Chondrocyte (in vitro differentiated cells): Measurements from ENCODE around the gene DNMT3A. TPM values are rescaled to one million over a fixed set of nuclear protein-coding genes. Genes with fewer than 3 reads are reported as not detected.

Experiments used
- DNase-seq: peaks from one replicate; pipeline ENCODE4 v3.0.0; 2021; ENCODE audit warnings: mixed read lengths, low spot score
- H3K27ac Mint-ChIP-seq: one replicate; pipeline ENCODE4 v1.8.0; 2021; ENCODE audit warnings: mild to moderate bottlenecking, moderate library complexity, mixed read lengths; ENCODE audit not compliant: unreplicated experiment
- H3K27me3 Mint-ChIP-seq: 2 replicates; pipeline ENCODE4 v1.8.0; 2021; ENCODE audit warnings: low read depth, mixed read lengths
- H3K36me3 Mint-ChIP-seq: 2 replicates; pipeline ENCODE4 v1.8.0; 2021; ENCODE audit warnings: low read depth, mixed read lengths
- H3K4me1 Mint-ChIP-seq: 2 replicates; pipeline ENCODE4 v1.8.0; 2021; ENCODE audit warnings: low read depth, mild to moderate bottlenecking, mixed read lengths
- H3K4me3 Mint-ChIP-seq: one replicate; pipeline ENCODE4 v1.8.0; 2021; ENCODE audit warnings: mild to moderate bottlenecking, moderate library complexity, mixed read lengths; ENCODE audit not compliant: unreplicated experiment
- H3K9me3 Mint-ChIP-seq: 2 replicates; pipeline ENCODE4 v1.8.0; 2021; ENCODE audit warnings: low read depth, mixed read lengths
- CTCF ChIP-seq: fragments of 200-600 bp; sonication (generic); IDR thresholded peaks from 2 replicates; pipeline ENCODE4 v1.5.0; 2021; ENCODE audit warnings: antibody characterized with exemption, mild to moderate bottlenecking, moderate library complexity
- total RNA-seq: library from RNA; stranded (reverse); gene quantifications from 3 replicates; pipeline ENCODE4 v1.2.1, GENCODE V29; 2021

DNMT3A gene
- total RNA-seq, 1 donor from 2014 or later, result 43.9 TPM

DNA sequence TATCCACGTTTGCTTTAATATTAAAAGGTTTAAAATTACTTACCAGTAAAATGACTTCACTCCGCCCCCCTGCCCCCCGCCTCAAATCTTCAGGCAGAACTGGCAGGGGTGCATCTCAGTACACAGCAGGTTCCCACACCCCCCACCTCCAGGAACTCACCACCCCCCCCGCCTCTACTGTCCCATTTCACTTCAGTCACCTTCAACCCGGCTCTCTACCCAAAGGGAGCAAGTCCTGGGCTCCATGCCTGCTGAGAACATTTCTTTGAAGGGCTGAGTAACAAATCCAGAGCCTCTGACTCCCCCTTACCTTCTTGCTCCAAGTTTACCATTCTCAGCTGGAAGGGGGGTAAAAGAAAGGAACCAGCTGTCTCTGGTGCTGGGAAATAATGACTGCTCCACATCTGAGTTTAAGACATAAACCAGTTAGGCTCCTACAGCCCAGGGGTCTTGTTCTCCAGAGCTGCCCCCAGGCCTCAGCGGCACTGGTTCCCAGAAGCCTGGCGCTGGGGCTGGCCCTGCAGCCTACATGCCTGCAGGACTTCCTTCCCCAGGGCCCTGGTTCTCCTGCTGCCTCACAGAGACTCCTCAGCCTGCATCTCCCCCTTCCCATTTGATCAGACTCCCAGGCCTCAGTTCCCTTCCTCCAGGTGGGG, 42.8 kb downstream of the DNMT3A start:
- Mint-ChIP-seq H3K4me3 (no peak overlapping the region), H3K36me3 (peaks cover 12% of the 10 kb centered on the region), H3K27ac (no peak overlapping the region), H3K9me3 (no peaks in the 10 kb centered on the region), H3K27me3 (no peaks in the 10 kb centered on the region), H3K4me1 (peaks cover 23% of the 10 kb centered on the region)
- DNase-seq, result no peak
- TF ChIP-seq CTCF, result no peak

GRCh38 chr2:25297738-25298137, 44.0 kb downstream of the DNMT3A start:
- Mint-ChIP-seq H3K27ac (no peak overlapping the region), H3K4me1 (peaks cover 23% of the 10 kb centered on the region), H3K9me3 (no peaks in the 10 kb centered on the region), H3K36me3 (peaks cover 11% of the 10 kb centered on the region), H3K4me3 (no peak overlapping the region), H3K27me3 (no peaks in the 10 kb centered on the region)
- TF ChIP-seq CTCF, result no peak
- DNase-seq, result no peak

DNA sequence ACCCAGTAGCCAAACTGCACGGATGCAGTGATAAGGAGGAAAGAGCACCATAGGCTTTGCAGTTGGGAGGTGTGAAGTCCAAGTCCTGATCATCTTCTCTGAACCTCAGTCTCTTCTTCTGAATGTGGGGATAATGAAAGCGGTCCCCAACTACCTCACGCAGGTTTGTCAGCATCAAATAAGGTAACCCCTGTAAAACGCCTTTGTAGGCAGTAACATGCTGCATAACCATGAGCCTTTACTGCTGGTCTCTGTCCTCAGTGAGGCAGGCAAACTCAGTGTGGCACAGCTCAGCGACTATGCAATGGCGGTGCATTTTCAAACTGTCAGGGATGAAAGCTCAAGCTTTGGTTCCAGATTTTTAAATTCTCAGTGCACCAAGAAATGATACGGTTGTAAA, 46.1 kb downstream of the DNMT3A start:
- no peak for TF ChIP-seq CTCF
- Mint-ChIP-seq H3K4me3 (no peak overlapping the region), H3K36me3 (peaks cover 5% of the 10 kb centered on the region), H3K4me1 (peaks cover 22% of the 10 kb centered on the region), H3K27me3 (no peaks in the 10 kb centered on the region), H3K27ac (no peak overlapping the region), H3K9me3 (no peaks in the 10 kb centered on the region)
- no peak for DNase-seq

DNA sequence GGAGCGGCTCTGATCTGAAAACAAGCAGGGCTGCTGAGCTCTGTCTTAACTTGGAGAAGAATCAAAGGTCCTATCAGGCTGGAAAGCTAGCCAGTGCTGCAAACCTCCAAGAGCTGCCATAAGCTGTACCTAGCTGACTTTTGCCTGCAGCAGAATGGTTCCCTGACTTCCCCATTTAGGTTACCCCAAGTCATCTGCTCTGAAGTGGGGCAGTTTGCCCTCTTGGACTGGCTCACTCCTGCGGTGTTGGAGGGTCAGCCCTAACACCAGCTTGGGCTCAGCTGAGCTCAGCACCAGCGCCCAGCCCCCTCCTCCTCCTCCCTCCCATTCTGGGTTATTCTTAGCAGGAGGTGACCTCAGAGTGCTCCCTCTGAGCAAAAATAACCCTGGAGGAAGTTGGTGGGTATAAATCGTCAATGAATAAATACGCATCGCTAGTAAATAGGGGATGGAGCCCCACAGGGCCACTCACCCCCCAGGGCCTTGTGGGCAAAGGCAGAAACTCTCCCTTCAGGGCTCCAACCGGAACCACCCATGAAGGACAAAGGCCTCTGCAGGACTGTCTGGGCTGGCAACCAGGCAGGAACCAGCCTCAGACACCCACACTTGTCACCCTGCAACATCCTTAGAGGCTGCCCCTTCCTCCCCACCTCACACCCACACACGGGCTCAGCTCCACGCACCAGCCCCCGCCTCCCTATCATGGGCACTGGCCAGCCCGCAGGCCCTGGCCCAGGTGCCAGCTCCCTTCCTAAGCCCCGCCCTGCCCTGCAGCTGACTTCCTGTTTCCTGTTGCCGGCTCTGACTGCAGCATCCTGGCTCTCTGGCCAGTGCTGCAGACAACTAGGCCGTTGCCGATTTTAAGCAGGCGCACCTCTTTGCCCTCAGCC, 46.9 kb downstream of the DNMT3A start:
- Mint-ChIP-seq H3K9me3 (no peaks in the 10 kb centered on the region), H3K27ac (peak overlapping the region; percentile 84), H3K4me3 (no peak overlapping the region), H3K27me3 (no peaks in the 10 kb centered on the region), H3K4me1 (peaks cover 22% of the 10 kb centered on the region), H3K36me3 (peaks cover 5% of the 10 kb centered on the region)
- no peak for DNase-seq
- no peak for TF ChIP-seq CTCF

- Mint-ChIP-seq H3K27ac (no peak overlapping the region), H3K9me3 (no peaks in the 10 kb centered on the region)
These were observed 47.7 kb downstream of the DNMT3A start for GRCh38 chr2:25293958-25294562.

More at GRCh38 chr2:25293958-25294562, 47.7 kb downstream of the DNMT3A start:
- Mint-ChIP-seq H3K4me3 (no peak overlapping the region), H3K27me3 (no peaks in the 10 kb centered on the region), H3K4me1 (peaks cover 22% of the 10 kb centered on the region), H3K36me3 (peaks cover 5% of the 10 kb centered on the region)
- DNase-seq, result no peak
- TF ChIP-seq CTCF, result no peak
